ENCODE data around the gene CACNA2D2. TPM values are rescaled to one million over a fixed set of nuclear protein-coding genes. Genes with fewer than 3 reads are reported as not detected.

CACNA2D2 gene
- total RNA-seq, 1 donor, result 1.5 TPM

- no peak overlapping the region for H3K4me3 ChIP-seq (ENCODE audit: low read length)
- no peaks in the 10 kb centered on the region for H3K27me3 ChIP-seq (ENCODE audit: insufficient read depth, low read length)
- no peaks in the 10 kb centered on the region for H3K4me1 ChIP-seq (ENCODE audit: insufficient read depth, low read length)
- H3K9me3 ChIP-seq (ENCODE audit: low read depth, low read length), result no peaks in the 10 kb centered on the region
These were observed 32.8 kb downstream of the CACNA2D2 start for GRCh38 chr3:50470658-50471057.

- Histone ChIP-seq H3K27me3 (ENCODE audit: insufficient read depth, low read length) (no peaks in the 10 kb centered on the region), H3K9me3 (ENCODE audit: low read depth, low read length) (no peaks in the 10 kb centered on the region), H3K4me3 (ENCODE audit: low read length) (no peak overlapping the region), H3K4me1 (ENCODE audit: insufficient read depth, low read length) (no peaks in the 10 kb centered on the region)
These were observed 35.5 kb downstream of the CACNA2D2 start for GRCh38 chr3:50467919-50468318.

GRCh38 chr3:50466177-50466576 lies 37.3 kb downstream of the CACNA2D2 start:
- H3K4me1 ChIP-seq (ENCODE audit: insufficient read depth, low read length), result no peaks in the 10 kb centered on the region
- no peak overlapping the region for H3K4me3 ChIP-seq (ENCODE audit: low read length)
- no peaks in the 10 kb centered on the region for H3K27me3 ChIP-seq (ENCODE audit: insufficient read depth, low read length)
- H3K9me3 ChIP-seq (ENCODE audit: low read depth, low read length), result no peaks in the 10 kb centered on the region

GRCh38 chr3:50464569-50464968 lies 38.9 kb downstream of the CACNA2D2 start:
- no peaks in the 10 kb centered on the region for H3K27me3 ChIP-seq (ENCODE audit: insufficient read depth, low read length)
- no peak overlapping the region for H3K4me3 ChIP-seq (ENCODE audit: low read length)
- H3K9me3 ChIP-seq (ENCODE audit: low read depth, low read length), result no peaks in the 10 kb centered on the region
- no peaks in the 10 kb centered on the region for H3K4me1 ChIP-seq (ENCODE audit: insufficient read depth, low read length)

- Histone ChIP-seq H3K4me3 (ENCODE audit: low read length) (no peak overlapping the region), H3K27me3 (ENCODE audit: insufficient read depth, low read length) (no peaks in the 10 kb centered on the region), H3K9me3 (ENCODE audit: low read depth, low read length) (no peaks in the 10 kb centered on the region)
These were observed 43.6 kb downstream of the CACNA2D2 start for GRCh38 chr3:50459785-50460184.

GRCh38 chr3:50457988-50458387 lies 45.4 kb downstream of the CACNA2D2 start:
- no peaks in the 10 kb centered on the region for H3K4me1 ChIP-seq (ENCODE audit: insufficient read depth, low read length)
- H3K4me3 ChIP-seq (ENCODE audit: low read length), result no peak overlapping the region
- H3K27me3 ChIP-seq (ENCODE audit: insufficient read depth, low read length), result no peaks in the 10 kb centered on the region
- H3K9me3 ChIP-seq (ENCODE audit: low read depth, low read length), result no peaks in the 10 kb centered on the region

More at GRCh38 chr3:50459785-50460184, 43.6 kb downstream of the CACNA2D2 start:
- H3K4me1 ChIP-seq (ENCODE audit: insufficient read depth, low read length), result no peaks in the 10 kb centered on the region

GRCh38 chr3:50455161-50456018 lies 48.0 kb downstream of the CACNA2D2 start:
- H3K4me1 ChIP-seq (ENCODE audit: insufficient read depth, low read length), result peaks cover 6% of the 10 kb centered on the region
- H3K4me3 ChIP-seq (ENCODE audit: low read length), result no peak overlapping the region
- H3K27me3 ChIP-seq (ENCODE audit: insufficient read depth, low read length), result no peaks in the 10 kb centered on the region

GRCh38 chr3:50454481-50455070 lies 48.9 kb downstream of the CACNA2D2 start:
- Histone ChIP-seq H3K4me3 (ENCODE audit: low read length) (no peak overlapping the region), H3K4me1 (ENCODE audit: insufficient read depth, low read length) (peaks cover 10% of the 10 kb centered on the region)

More at GRCh38 chr3:50455161-50456018, 48.0 kb downstream of the CACNA2D2 start:
- no peaks in the 10 kb centered on the region for H3K9me3 ChIP-seq (ENCODE audit: low read depth, low read length)

GRCh38 chr3:50453907-50454306 lies 49.5 kb downstream of the CACNA2D2 start:
- H3K4me1 ChIP-seq (ENCODE audit: insufficient read depth, low read length), result peaks cover 16% of the 10 kb centered on the region
- no peaks in the 10 kb centered on the region for H3K27me3 ChIP-seq (ENCODE audit: insufficient read depth, low read length)

More at GRCh38 chr3:50454481-50455070, 48.9 kb downstream of the CACNA2D2 start:
- Histone ChIP-seq H3K9me3 (ENCODE audit: low read depth, low read length) (no peaks in the 10 kb centered on the region), H3K27me3 (ENCODE audit: insufficient read depth, low read length) (no peaks in the 10 kb centered on the region)

GRCh38 chr3:50450209-50450921 lies 53.1 kb downstream of the CACNA2D2 start:
- Histone ChIP-seq H3K27me3 (ENCODE audit: insufficient read depth, low read length) (no peaks in the 10 kb centered on the region), H3K9me3 (ENCODE audit: low read depth, low read length) (no peaks in the 10 kb centered on the region), H3K4me1 (ENCODE audit: insufficient read depth, low read length) (peaks cover 27% of the 10 kb centered on the region), H3K4me3 (ENCODE audit: low read length) (peak overlapping the region; percentile 24)

More at GRCh38 chr3:50453907-50454306, 49.5 kb downstream of the CACNA2D2 start:
- Histone ChIP-seq H3K4me3 (ENCODE audit: low read length) (no peak overlapping the region), H3K9me3 (ENCODE audit: low read depth, low read length) (no peaks in the 10 kb centered on the region)

- H3K4me1 ChIP-seq (ENCODE audit: insufficient read depth, low read length), result peaks cover 27% of the 10 kb centered on the region
- H3K27me3 ChIP-seq (ENCODE audit: insufficient read depth, low read length), result no peaks in the 10 kb centered on the region
- no peaks in the 10 kb centered on the region for H3K9me3 ChIP-seq (ENCODE audit: low read depth, low read length)
- no peak overlapping the region for H3K4me3 ChIP-seq (ENCODE audit: low read length)
These were observed 54.5 kb downstream of the CACNA2D2 start for GRCh38 chr3:50448752-50449539.

GRCh38 chr3:50447290-50447840 lies 56.1 kb downstream of the CACNA2D2 start:
- no peaks in the 10 kb centered on the region for H3K9me3 ChIP-seq (ENCODE audit: low read depth, low read length)
- no peaks in the 10 kb centered on the region for H3K27me3 ChIP-seq (ENCODE audit: insufficient read depth, low read length)
- H3K4me1 ChIP-seq (ENCODE audit: insufficient read depth, low read length), result peaks cover 27% of the 10 kb centered on the region
- no peak overlapping the region for H3K4me3 ChIP-seq (ENCODE audit: low read length)

- H3K4me3 ChIP-seq (ENCODE audit: low read length), result no peak overlapping the region
- H3K27me3 ChIP-seq (ENCODE audit: insufficient read depth, low read length), result no peaks in the 10 kb centered on the region
- H3K4me1 ChIP-seq (ENCODE audit: insufficient read depth, low read length), result peaks cover 25% of the 10 kb centered on the region
These were observed 57.5 kb downstream of the CACNA2D2 start for GRCh38 chr3:50445919-50446318.

GRCh38 chr3:50444782-50445181 lies 58.7 kb downstream of the CACNA2D2 start:
- no peak overlapping the region for H3K4me3 ChIP-seq (ENCODE audit: low read length)
- no peaks in the 10 kb centered on the region for H3K9me3 ChIP-seq (ENCODE audit: low read depth, low read length)
- no peaks in the 10 kb centered on the region for H3K27me3 ChIP-seq (ENCODE audit: insufficient read depth, low read length)
- peaks cover 19% of the 10 kb centered on the region for H3K4me1 ChIP-seq (ENCODE audit: insufficient read depth, low read length)

More at GRCh38 chr3:50445919-50446318, 57.5 kb downstream of the CACNA2D2 start:
- no peaks in the 10 kb centered on the region for H3K9me3 ChIP-seq (ENCODE audit: low read depth, low read length)
